Measurements from ENCODE around the gene KIAA0930.
"Not testable (repeated sequence)": the region's sequence is repeated elsewhere in the genome, so short reads cannot be mapped to it uniquely, and the experiment has no call there.

KIAA0930 gene

GRCh38 chr22:45240810-45241631, at the start of gene KIAA0930:
KIAA0930 (minus strand) TSS chr22:45240894; CDS start chr22:45240703, 191 bp downstream.
- no peak for DNase-seq

GRCh38 chr22:45286854-45287551, 46.3 kb upstream of the KIAA0930 start:
- DNase-seq: no peak

GRCh38 chr22:45285263-45286058, 44.8 kb upstream of the KIAA0930 start:
- no peak for DNase-seq

GRCh38 chr22:45284705-45285262, 44.1 kb upstream of the KIAA0930 start, which contains the start of gene UPK3A:
UPK3A (plus strand) TSS chr22:45284949; CDS start chr22:45285014, 65 bp downstream.
- peak; percentile 55 for DNase-seq

GRCh38 chr22:45281010-45281409, 40.3 kb upstream of the KIAA0930 start:
- no peak for DNase-seq

GRCh38 chr22:45280587-45280980, 39.9 kb upstream of the KIAA0930 start:
- no peak for DNase-seq

GRCh38 chr22:45278125-45278524, 37.4 kb upstream of the KIAA0930 start:
- DNase-seq: no peak

GRCh38 chr22:45277720-45278119, 37.0 kb upstream of the KIAA0930 start:
- DNase-seq: not testable (repeated sequence)

- no peak for DNase-seq
Observed at GRCh38 chr22:45276507-45277105, 35.9 kb upstream of the KIAA0930 start.

GRCh38 chr22:45273452-45274075, 32.9 kb upstream of the KIAA0930 start:
- no peak for DNase-seq

GRCh38 chr22:45272498-45272897, 31.8 kb upstream of the KIAA0930 start:
- no peak for DNase-seq

- DNase-seq: no peak
Observed at GRCh38 chr22:45271667-45272201, 31.0 kb upstream of the KIAA0930 start.

- DNase-seq: no peak
Observed at GRCh38 chr22:45270095-45271020, 29.7 kb upstream of the KIAA0930 start.

GRCh38 chr22:45268958-45269844, 28.5 kb upstream of the KIAA0930 start:
- DNase-seq: peak; percentile 13

- DNase-seq: peak; percentile 50
Observed at GRCh38 chr22:45268167-45268957, 27.7 kb upstream of the KIAA0930 start.

GRCh38 chr22:45265535-45265934, 24.8 kb upstream of the KIAA0930 start:
- no peak for DNase-seq

- DNase-seq: peak; percentile 11
Observed at GRCh38 chr22:45263463-45264269, 23.0 kb upstream of the KIAA0930 start.

All from NCI-H510A (cell line).